NT2/D1 (cell line): ENCODE data around the gene TXNRD1.

ENCODE experiments used
- DNase-seq: peaks from one replicate; pipeline ENCODE4 v3.0.0-alpha.2; 2011; ENCODE audit warnings: low read depth, low spot score
- H3K27me3 ChIP-seq: 2 replicates; pipeline ENCODE4 v1.6.0; 2011; ENCODE audit warnings: mild to moderate bottlenecking; ENCODE audit not compliant: insufficient read length, insufficient read depth
- H3K36me3 ChIP-seq: 2 replicates; pipeline ENCODE4 v1.6.1; 2011; ENCODE audit warnings: mild to moderate bottlenecking, low read length, mixed read lengths; ENCODE audit not compliant: insufficient read depth, insufficient read length
- H3K4me1 ChIP-seq: 2 replicates; pipeline ENCODE4 v1.5.1; 2011; ENCODE audit not compliant: insufficient read depth, insufficient read length
- H3K4me3 ChIP-seq: 2 replicates; pipeline ENCODE4 v1.5.1; 2011; ENCODE audit warnings: low read depth; ENCODE audit not compliant: insufficient read length
- H3K9ac ChIP-seq: 2 replicates; pipeline ENCODE4 v1.6.0; 2011; ENCODE audit warnings: low read depth; ENCODE audit not compliant: insufficient read length
- H3K9me3 ChIP-seq: 2 replicates; pipeline ENCODE4 v1.5.1; 2011; ENCODE audit warnings: mild to moderate bottlenecking, low read length; ENCODE audit not compliant: insufficient read depth
- SUZ12 ChIP-seq: IDR thresholded peaks from 2 replicates; pipeline ENCODE4 v1.6.1; 2011; ENCODE audit not compliant: insufficient read length, insufficient read depth; ENCODE audit errors: extremely low read depth
- YY1 ChIP-seq: IDR thresholded peaks from 2 replicates; pipeline ENCODE4 v1.6.1; 2011; ENCODE audit not compliant: insufficient read length, insufficient read depth
- ZNF274 ChIP-seq: IDR thresholded peaks from 2 replicates; pipeline ENCODE4 v1.6.1; 2011; ENCODE audit warnings: mild to moderate bottlenecking, low read depth, low read length

TXNRD1 gene

GRCh38 chr12:104344682-104345081, 129.1 kb downstream of the TXNRD1 start:
- H3K4me3 ChIP-seq: no peak overlapping the region
- no peak for DNase-seq
- no peak overlapping the region for H3K9ac ChIP-seq
- H3K36me3 ChIP-seq: peaks cover 73% of the 10 kb centered on the region
- TF ChIP-seq SUZ12 (no peak), ZNF274 (no peak), YY1 (no peak)
- peaks cover 4% of the 10 kb centered on the region for H3K4me1 ChIP-seq
- no peaks in the 10 kb centered on the region for H3K27me3 ChIP-seq
- H3K9me3 ChIP-seq: no peaks in the 10 kb centered on the region

- no peak for TF ChIP-seq SUZ12
- no peak for TF ChIP-seq ZNF274
- TF ChIP-seq YY1: no peak
- Histone ChIP-seq H3K4me1 (peaks cover 4% of the 10 kb centered on the region), H3K36me3 (peaks cover 73% of the 10 kb centered on the region), H3K9me3 (no peaks in the 10 kb centered on the region), H3K9ac (no peak overlapping the region), H3K4me3 (no peak overlapping the region), H3K27me3 (no peaks in the 10 kb centered on the region)
- no peak for DNase-seq
Measured at GRCh38 chr12:104345234-104346066, 129.9 kb downstream of the TXNRD1 start.

GRCh38 chr12:104347374-104348075, 131.9 kb downstream of the TXNRD1 start:
- no peaks in the 10 kb centered on the region for H3K27me3 ChIP-seq
- TF ChIP-seq ZNF274 (no peak), SUZ12 (no peak)
- H3K9ac ChIP-seq: no peak overlapping the region
- H3K4me3 ChIP-seq: no peak overlapping the region
- peaks cover 10% of the 10 kb centered on the region for H3K4me1 ChIP-seq
- peaks cover 66% of the 10 kb centered on the region for H3K36me3 ChIP-seq
- no peaks in the 10 kb centered on the region for H3K9me3 ChIP-seq
- DNase-seq: no peak

DNA sequence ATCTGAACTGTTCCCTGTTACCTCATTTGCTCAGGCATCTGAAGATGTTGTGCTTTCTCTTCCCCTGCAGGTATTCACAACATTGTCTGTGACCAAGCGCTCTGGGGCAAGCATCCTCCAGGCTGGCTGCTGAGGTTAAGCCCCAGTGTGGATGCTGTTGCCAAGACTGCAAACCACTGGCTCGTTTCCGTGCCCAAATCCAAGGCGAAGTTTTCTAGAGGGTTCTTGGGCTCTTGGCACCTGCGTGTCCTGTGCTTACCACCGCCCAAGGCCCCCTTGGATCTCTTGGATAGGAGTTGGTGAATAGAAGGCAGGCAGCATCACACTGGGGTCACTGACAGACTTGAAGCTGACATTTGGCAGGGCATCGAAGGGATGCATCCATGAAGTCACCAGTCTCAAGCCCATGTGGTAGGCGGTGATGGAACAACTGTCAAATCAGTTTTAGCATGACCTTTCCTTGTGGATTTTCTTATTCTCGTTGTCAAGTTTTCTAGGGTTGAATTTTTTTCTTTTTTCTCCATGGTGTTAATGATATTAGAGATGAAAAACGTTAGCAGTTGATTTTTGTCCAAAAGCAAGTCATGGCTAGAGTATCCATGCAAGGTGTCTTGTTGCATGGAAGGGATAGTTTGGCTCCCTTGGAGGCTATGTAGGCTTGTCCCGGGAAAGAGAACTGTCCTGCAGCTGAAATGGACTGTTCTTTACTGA, 132.9 kb downstream of the TXNRD1 start:
- no peaks in the 10 kb centered on the region for H3K9me3 ChIP-seq
- H3K4me3 ChIP-seq: no peak overlapping the region
- H3K27me3 ChIP-seq: no peaks in the 10 kb centered on the region
- no peak for TF ChIP-seq ZNF274
- no peak for TF ChIP-seq SUZ12
- TF ChIP-seq YY1: no peak
- H3K36me3 ChIP-seq: peaks cover 64% of the 10 kb centered on the region
- H3K9ac ChIP-seq: no peak overlapping the region
- peaks cover 10% of the 10 kb centered on the region for H3K4me1 ChIP-seq
- no peak for DNase-seq

- H3K9ac ChIP-seq: no peak overlapping the region
- no peak for TF ChIP-seq ZNF274
- H3K4me1 ChIP-seq: peaks cover 10% of the 10 kb centered on the region
- no peaks in the 10 kb centered on the region for H3K27me3 ChIP-seq
- no peaks in the 10 kb centered on the region for H3K9me3 ChIP-seq
- H3K36me3 ChIP-seq: peaks cover 62% of the 10 kb centered on the region
- no peak for DNase-seq
- H3K4me3 ChIP-seq: no peak overlapping the region
Measured at GRCh38 chr12:104348994-104349494, 133.5 kb downstream of the TXNRD1 start.

GRCh38 chr12:104350211-104351056, 134.9 kb downstream of the TXNRD1 start:
- no peak for TF ChIP-seq YY1
- TF ChIP-seq SUZ12: no peak
- no peak for TF ChIP-seq ZNF274
- no peaks in the 10 kb centered on the region for H3K27me3 ChIP-seq
- H3K36me3 ChIP-seq: peaks cover 56% of the 10 kb centered on the region
- peaks cover 10% of the 10 kb centered on the region for H3K4me1 ChIP-seq
- H3K9ac ChIP-seq: no peak overlapping the region
- H3K9me3 ChIP-seq: no peaks in the 10 kb centered on the region
- no peak for DNase-seq
- H3K4me3 ChIP-seq: no peak overlapping the region
